M059J (cell line): ENCODE measurements around the gene KLB. TPM values are rescaled to one million over a fixed set of nuclear protein-coding genes. Genes with fewer than 3 reads are reported as not detected.

Experiments used
- DNase-seq: peaks from one replicate; pipeline ENCODE4 v3.0.0-alpha.2; 2012; ENCODE audit warnings: low read depth
- total RNA-seq: library from RNA; depleted of rRNA; stranded (reverse); fragments of >200 nt; shearing (Covaris generic); gene quantifications from 2 replicates; pipeline ENCODE4 v1.2.3, GENCODE V29; 2014

KLB gene
- total RNA-seq, 1 experiment from 2014 or later = not detected

DNA sequence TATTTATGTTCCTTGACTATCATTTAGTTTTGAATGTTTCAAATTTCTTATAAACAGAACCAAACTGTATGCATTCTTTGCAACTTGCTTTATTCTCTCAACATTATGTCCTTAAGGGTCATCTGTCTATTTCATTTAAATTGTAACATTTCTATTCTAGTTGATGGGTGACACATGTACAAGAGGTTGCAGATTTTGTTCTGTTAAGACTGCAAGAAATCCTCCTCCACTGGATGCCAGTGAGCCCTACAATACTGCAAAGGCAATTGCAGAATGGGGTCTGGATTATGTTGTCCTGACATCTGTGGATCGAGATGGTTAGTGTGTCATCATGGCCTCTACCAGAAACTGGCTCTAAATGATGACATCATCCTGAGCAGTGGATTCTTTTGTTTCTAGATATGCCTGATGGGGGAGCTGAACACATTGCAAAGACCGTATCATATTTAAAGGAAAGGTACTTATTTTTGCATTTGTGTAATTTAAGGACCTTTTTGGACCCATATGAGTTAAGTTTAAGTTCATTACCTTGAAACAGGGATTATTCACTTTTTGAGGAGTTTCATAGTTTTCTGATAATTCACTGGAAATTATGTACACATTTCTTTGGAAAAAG, 58.3 kb downstream of the KLB start:
- DNase-seq = peak; percentile 72

- no peak for DNase-seq
Observed at GRCh38 chr4:39466747-39467146, 60.0 kb downstream of the KLB start.

DNA sequence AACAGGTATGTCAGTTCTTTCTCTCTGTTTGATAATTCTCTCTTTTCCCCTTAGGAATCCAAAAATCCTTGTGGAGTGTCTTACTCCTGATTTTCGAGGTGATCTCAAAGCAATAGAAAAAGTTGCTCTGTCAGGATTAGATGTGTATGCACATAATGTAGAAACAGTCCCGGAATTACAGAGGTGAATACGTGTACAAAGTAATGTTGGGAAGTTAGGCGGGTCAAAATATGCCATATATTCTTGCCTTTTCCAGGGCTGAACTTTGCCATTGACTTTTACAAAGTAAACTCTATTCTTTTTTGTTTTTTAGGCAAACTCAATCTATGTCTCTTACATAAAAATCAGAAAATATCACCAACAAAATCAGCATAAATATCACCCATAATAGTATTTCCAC, 60.7 kb downstream of the KLB start:
- DNase-seq = no peak

GRCh38 chr4:39469429-39470077, 62.8 kb downstream of the KLB start:
- peak; percentile 85 for DNase-seq

DNA sequence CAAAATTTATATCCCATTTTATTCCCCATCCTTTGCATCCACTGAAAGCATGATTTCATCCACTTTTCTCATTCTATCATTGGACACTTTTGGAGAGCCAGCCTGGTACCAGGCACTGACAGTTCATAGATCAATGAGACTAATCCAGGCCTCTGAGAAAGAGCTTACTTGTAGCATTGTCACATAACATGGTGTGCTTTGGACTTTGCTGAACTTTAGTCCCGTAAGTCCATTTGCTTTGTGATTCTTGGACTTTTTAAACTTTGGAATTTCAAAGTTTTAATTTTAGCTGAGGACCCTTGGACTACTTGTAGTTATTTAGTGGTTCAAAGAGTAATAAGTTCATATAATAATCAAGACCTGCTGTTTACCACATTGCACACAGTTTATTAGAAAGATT, 63.7 kb downstream of the KLB start:
- DNase-seq = no peak

DNA sequence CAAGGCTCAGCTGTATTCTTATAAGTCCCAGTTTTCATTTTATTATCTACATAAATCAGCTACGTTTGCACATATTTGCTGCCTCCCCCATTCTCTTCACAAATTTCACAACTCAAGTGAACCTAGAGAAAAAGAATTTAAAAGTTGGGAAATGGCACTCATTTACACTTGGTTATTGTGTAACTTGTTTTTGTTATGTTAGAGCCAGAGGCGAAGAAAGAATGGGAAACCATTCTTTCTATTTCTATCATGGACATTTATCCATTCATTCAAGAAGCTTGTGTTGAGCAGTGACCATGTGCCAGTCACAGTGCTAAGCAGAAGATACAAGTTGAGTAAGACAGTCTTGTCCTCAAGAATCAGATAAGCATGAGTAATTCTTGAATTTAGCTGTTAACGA, 65.7 kb downstream of the KLB start:
- no peak for DNase-seq

DNA sequence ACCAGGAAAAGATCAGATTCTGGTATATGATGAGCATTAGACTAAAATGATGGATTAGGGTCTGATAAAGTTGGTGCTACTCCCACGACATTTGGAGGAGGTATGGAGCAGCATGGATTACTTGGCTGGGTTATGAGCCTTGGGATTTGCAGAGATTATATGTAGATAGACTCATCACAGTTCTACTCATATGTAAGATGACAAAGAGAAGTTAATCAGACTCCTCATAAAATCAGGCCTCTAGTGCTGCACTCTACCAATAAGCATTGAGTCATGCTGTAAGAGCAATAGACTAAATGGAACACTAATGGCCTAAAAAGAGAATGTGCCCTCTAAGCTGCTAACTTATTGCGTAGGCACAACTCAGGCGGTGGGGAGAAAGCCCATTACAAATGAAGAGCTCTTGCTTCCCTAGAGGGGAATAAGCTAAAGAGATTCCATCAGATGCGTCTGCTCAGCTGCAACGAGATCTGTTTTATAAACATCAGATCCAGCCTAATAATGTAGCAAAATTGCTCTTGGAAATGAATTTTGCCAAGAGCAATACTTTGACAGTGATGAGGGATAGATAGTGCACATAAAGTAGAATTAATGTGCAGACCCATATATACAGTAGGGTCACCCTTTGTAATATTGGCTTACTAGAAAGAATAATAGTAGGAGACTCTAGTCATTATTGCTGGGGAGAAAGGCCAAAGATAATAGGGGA, 69.6 kb downstream of the KLB start:
- DNase-seq = no peak

GRCh38 chr4:39480251-39480650, 73.5 kb downstream of the KLB start:
- no peak for DNase-seq

DNA sequence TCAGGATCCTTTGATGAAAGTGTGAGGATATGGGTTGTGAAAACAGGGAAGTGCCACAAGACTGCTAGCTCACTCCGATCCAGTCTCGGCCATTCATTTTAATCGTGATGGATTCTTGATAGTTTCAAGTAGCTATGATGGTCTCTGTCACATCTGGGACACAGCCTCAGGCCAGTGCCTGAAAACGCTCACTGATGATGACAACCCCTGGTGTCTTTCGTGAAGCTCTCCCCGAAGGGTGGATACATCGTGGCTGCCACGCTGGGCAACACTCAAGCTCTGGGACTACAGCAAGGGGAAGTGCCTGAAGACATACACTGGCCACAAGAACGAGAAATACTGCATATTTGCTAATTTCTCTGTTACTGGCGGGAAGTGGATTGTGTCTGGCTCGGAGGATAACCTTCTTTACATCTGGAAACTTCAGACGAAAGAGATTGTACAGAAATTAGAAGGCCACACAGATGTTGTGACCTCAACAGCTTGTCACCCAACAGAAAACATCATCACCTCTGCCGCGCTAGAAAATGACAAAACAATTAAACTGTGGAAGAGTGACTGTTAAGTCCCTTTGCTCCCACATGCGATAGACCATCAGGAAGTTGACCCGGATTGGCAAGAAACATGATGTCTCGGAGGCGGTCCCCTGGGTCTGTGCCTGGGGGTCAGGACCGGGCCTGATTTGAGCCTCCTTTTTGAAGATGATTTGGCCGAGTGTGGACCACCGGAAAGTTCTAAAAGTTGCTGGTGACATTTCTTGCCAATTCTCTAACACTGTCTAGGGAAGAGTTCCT, 74.4 kb downstream of the KLB start:
- no peak for DNase-seq

GRCh38 chr4:39484582-39485272, 78.0 kb downstream of the KLB start:
- no peak for DNase-seq

GRCh38 chr4:39486221-39486804, 79.6 kb downstream of the KLB start:
- no peak for DNase-seq

DNA sequence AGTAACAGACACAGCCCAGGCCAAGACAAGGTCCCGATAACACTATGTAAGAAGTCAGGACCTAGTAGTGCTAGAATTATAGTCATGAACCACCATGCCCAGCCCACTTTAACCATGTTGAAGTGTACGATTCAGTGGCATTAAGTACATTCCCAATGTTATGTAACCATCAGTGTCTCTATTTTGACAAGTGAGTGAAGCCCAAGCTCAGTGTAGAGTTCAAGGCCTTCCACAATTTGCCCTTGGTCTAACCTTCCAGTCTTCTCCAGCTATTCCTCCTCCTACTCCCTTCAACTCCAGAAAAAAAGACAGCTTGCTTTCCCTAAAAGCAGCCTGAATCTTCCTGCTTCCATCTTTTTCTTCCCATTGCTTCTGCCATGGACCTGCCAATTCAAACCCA, 83.6 kb downstream of the KLB start:
- DNase-seq = no peak

GRCh38 chr4:39494354-39494753, 87.6 kb downstream of the KLB start:
- DNase-seq = no peak

DNA sequence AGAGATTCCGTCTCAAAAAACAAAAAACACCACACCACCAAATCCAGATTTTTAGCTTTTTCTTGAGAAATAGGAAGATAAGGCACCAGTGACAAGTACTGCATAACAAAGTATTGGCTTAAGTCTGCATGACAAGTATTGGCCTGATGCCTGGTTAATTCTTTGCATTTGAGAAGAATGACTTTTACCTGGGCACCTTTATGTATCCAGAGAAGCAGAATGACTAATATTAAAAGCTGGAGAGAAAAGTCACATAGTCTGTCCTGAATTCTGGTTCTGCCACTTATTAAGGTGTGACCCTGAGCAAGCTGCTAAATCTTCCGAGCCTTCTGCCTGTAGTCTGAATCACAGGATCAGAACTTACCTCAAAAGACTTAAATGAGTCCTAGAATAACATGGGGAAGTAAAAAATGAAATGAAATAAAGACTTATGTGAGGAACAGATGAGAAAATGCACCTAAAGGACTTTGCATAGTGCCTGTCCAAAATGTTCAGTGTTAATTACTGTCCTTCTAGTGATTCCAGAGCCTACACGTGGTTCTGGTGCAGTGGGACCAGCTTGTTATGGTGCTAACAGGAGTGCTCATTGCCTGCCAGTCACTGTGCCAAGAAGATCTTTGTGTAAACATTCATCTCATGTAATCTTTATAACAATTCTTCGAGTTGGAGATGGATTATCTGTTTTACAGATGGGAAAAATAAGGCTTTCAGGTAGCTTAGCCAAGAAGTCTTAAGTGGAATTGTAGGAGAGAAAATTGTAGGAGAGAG, 88.9 kb downstream of the KLB start:
- no peak for DNase-seq

GRCh38 chr4:39497909-39498726, 91.4 kb downstream of the KLB start:
- no peak for DNase-seq

- DNase-seq = no peak
Observed at GRCh38 chr4:39498727-39499020, 91.9 kb downstream of the KLB start.
